OCI-LY7 (cell line): ENCODE results near the gene RAD51B.

Experiments
- CTCF ChIP-seq: fragments of 200-600 bp; sonication (generic); conservative IDR thresholded peaks from 2 replicates; pipeline ENCODE4 v1.5.1; 2014; ENCODE audit warnings: mild to moderate bottlenecking, antibody characterized with exemption, low read length, moderate library complexity, mixed read lengths
- EZH2phosphoT487 ChIP-seq: fragments of 200-600 bp; sonication (generic); IDR thresholded peaks from 2 replicates; pipeline ENCODE4 v1.6.1; 2018; ENCODE audit warnings: low read depth, borderline replicate concordance, mild to moderate bottlenecking, mixed run types, antibody characterized with exemption, low read length, moderate library complexity, mixed read lengths

- TF ChIP-seq CTCF (no peak), EZH2phosphoT487 (no peak)
Observed at GRCh38 chr14:68439676-68440075, 620.1 kb downstream of the RAD51B start.
